ENCODE data around the gene ADAMTS7. TPM values are rescaled to one million over a fixed set of nuclear protein-coding genes. Genes with fewer than 3 reads are reported as not detected.
"Not testable (repeated sequence)": the region's sequence is repeated elsewhere in the genome, so short reads cannot be mapped to it uniquely, and the experiment has no call there.

ADAMTS7 gene
- total and polyA plus RNA-seq, 2 of the 8 experiments (the other 6 are each of a cell fraction or from before 2014, with no cell fraction given), result 27.9 to 45.2 TPM

DNA sequence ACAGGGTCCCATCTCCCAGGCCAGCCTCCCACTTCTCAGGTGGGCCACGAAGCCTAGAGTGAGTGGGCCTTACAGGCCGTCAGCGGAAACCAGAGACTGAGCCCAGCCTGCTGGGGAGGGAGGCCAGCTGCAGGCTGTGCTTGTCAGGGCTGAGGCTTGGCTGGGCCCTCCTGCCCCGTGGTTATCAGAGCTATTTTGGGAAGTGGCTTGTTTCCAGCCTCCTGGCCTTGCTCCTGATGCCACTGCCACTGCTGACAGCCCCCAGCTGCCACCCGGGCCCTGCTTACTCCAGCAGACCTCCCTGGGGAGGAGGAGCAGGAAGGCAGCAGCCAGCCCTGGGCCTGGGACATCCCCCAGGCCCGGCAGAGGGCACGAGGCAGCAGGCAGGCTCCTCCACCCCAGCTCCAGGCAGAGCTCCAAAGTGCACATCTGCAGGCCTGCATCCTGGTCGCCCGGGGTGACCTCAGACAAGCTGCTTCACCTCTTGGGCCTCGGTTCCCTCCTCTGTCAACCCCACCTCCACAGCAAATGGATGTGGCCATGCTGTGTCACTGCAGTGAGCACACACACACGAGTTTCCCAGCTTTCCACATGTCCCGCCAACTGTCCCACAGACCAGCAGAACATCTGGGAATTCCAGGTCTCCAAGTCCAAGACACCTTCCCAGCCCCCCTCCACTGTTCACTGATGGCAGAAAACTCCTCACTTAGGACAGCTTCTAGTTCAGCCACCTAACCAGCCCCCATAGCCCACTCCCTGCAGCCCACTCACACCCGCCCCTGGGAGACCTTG, 51.0 kb downstream of the ADAMTS7 start:
- H3K23ac ChIP-seq (ENCODE audit: insufficient read length); H3K18ac ChIP-seq (ENCODE audit: extremely low read depth, low read length); H2BK20ac ChIP-seq (ENCODE audit: low read length); POLR2A ChIA-PET (ENCODE audit: partially characterized antibody); FAIRE-seq; H2AK5ac ChIP-seq (ENCODE audit: low read depth, low read length); H3K79me1 ChIP-seq (ENCODE audit: low read depth, low read length); H4K91ac ChIP-seq (replicated peaks; ENCODE audit: insufficient read length, low read length); H3K79me2 ChIP-seq (ENCODE audit: control insufficient read depth in 1 of 2, insufficient read depth in 2 of 2, low read length in 2 of 2); H2BK5ac ChIP-seq (ENCODE audit: low read depth, low read length); H3K4me3 ChIP-seq (ENCODE audit: extremely low read depth in 1 of 4, insufficient read depth in 2 of 4, low read depth in 3 of 4, low read length in 4 of 4); H4K8ac ChIP-seq (ENCODE audit: extremely low read depth, insufficient read depth, low read length); H3K36me3 ChIP-seq (ENCODE audit: control insufficient read depth in 2 of 4, insufficient read depth in 4 of 4, low read length in 3 of 4); H3K27me3 ChIP-seq (replicated peaks in 1 of 4; ENCODE audit: control insufficient read depth in 3 of 4, extremely low read depth in 1 of 4, insufficient read depth in 3 of 4, low read length in 3 of 4); H3K4ac ChIP-seq (replicated peaks; ENCODE audit: insufficient read length, low read depth, low read length); H2AFZ ChIP-seq (ENCODE audit: low read length); H3K9ac ChIP-seq (replicated peaks in 1 of 4; ENCODE audit: extremely low read depth in 1 of 4, low read depth in 3 of 4, low read length in 3 of 4); H3K4me1 ChIP-seq (replicated peaks in 1 of 4; ENCODE audit: control insufficient read depth in 3 of 4, insufficient read depth in 4 of 4, low read length in 3 of 4); H3K4me2 ChIP-seq (ENCODE audit: insufficient read depth in 1 of 2, low read depth in 2 of 2, low read length in 2 of 2); H3K9me3 ChIP-seq (ENCODE audit: insufficient read depth in 2 of 2, low read depth in 1 of 2, low read length in 1 of 2); H2BK15ac ChIP-seq (ENCODE audit: low read length); H3K27ac ChIP-seq (ENCODE audit: low read depth, low read length); H2BK120ac ChIP-seq (replicated peaks; ENCODE audit: low read depth, low read length); H3K56ac ChIP-seq (replicated peaks; ENCODE audit: insufficient read length, low read depth, low read length); H3K14ac ChIP-seq (ENCODE audit: insufficient read length); H3K23me2 ChIP-seq (ENCODE audit: low read depth, low read length); H4K20me1 ChIP-seq (replicated peaks in 1 of 2; ENCODE audit: control insufficient read depth in 1 of 2, insufficient read depth in 2 of 2, low read length in 2 of 2); H4K5ac ChIP-seq (ENCODE audit: insufficient read length, low read depth, low read length); H2BK12ac ChIP-seq (ENCODE audit: low read depth, low read length): not testable (repeated sequence)
- DNase-seq (ENCODE audit: low read depth in 1 of 2, low spot score in 2 of 2), result peak in 1 of 2 experiments; percentile 44
- 85% methylated on average over 6 of the region's 13 CpGs; no CpG with 5 or more reads in 1 of the 2 experiments for WGBS, 2 experiments (ENCODE audit: extremely low coverage in 1 of 2, insufficient coverage in 1 of 2, insufficient read length in 1 of 2, insufficient replicate concordance in 2 of 2, low coverage in 1 of 2, low lambda C conversion rate in 2 of 2, missing lambda C conversion rate in 1 of 2)
- CTCF ChIA-PET (ENCODE audit: partially characterized antibody), result interaction anchor here (1.2 to 13.9 kb wide), 3 partner anchors 21 to 113 kb away, joined by 3 to 82 read pairs (median 6); partner anchors contain the start of gene ADAMTS7

Measured in H1 (cell line).